Upper lobe of right lung (tissue), 1 donor: ENCODE results near the gene ADAP1. TPM values are rescaled to one million over a fixed set of nuclear protein-coding genes. Genes with fewer than 3 reads are reported as not detected.

Experiments
- ATAC-seq: fragments of 200-7000 bp; cut with Tn5 transposase; one replicate; pipeline ENCODE4 v1.9.1; 2020; ENCODE audit warnings: mild to moderate bottlenecking, moderate library complexity
- DNase-seq: peaks from one replicate; pipeline ENCODE4 v3.0.0-alpha.2; 2020
- H3K27ac ChIP-seq: fragments of 200-600 bp; one replicate; pipeline ENCODE4 v1.8.0; 2022
- H3K27me3 ChIP-seq: fragments of 200-600 bp; one replicate; pipeline ENCODE4 v1.8.0; 2022; ENCODE audit warnings: mild to moderate bottlenecking
- H3K36me3 ChIP-seq: fragments of 200-600 bp; one replicate; pipeline ENCODE4 v1.8.0; 2022
- H3K4me1 ChIP-seq: fragments of 200-600 bp; one replicate; pipeline ENCODE4 v1.8.0; 2022
- H3K4me3 ChIP-seq: fragments of 200-600 bp; one replicate; pipeline ENCODE4 v1.8.0; 2022; ENCODE audit warnings: mild to moderate bottlenecking
- H3K9me3 ChIP-seq: fragments of 200-600 bp; one replicate; pipeline ENCODE4 v1.8.0; 2022
- intact Hi-C: fragments of 100-400 bp; cut with DNase I; formaldehyde crosslinking; loops from one replicate; pipeline ENCODE4 v1.11.0; 2022
- total RNA-seq: library from RNA; stranded (reverse); fragmentation: NEBNext Ultra II Directional; extraction: Animal tissue kit (Norgen Biotek cat#: 25700); gene quantifications from one replicate; pipeline ENCODE4 v1.2.1, GENCODE V29; 2021
- TF ChIP-seq, protein P1 (sequence below): fragments of 200-600 bp; IDR thresholded peaks from one replicate; pipeline ENCODE4 v1.8.0; 2022; ENCODE audit warnings: antibody characterized with exemption
- donor health status: DM: no; HTN: yes; CAD: no; lungs with severe emphysema.

Gene ADAP1
- total RNA-seq, 1 donor from 2014 or later: 30.7 TPM

- intact Hi-C loops: no loop called here
- no peak for ATAC-seq
- H3K4me1 ChIP-seq: no peaks in the 10 kb centered on the region
- no peaks in the 10 kb centered on the region for H3K27me3 ChIP-seq
- TF ChIP-seq, protein P1, sequence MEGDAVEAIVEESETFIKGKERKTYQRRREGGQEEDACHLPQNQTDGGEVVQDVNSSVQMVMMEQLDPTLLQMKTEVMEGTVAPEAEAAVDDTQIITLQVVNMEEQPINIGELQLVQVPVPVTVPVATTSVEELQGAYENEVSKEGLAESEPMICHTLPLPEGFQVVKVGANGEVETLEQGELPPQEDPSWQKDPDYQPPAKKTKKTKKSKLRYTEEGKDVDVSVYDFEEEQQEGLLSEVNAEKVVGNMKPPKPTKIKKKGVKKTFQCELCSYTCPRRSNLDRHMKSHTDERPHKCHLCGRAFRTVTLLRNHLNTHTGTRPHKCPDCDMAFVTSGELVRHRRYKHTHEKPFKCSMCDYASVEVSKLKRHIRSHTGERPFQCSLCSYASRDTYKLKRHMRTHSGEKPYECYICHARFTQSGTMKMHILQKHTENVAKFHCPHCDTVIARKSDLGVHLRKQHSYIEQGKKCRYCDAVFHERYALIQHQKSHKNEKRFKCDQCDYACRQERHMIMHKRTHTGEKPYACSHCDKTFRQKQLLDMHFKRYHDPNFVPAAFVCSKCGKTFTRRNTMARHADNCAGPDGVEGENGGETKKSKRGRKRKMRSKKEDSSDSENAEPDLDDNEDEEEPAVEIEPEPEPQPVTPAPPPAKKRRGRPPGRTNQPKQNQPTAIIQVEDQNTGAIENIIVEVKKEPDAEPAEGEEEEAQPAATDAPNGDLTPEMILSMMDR: no peak
- no peak overlapping the region for H3K27ac ChIP-seq
- H3K4me3 ChIP-seq: no peak overlapping the region
- no peak for DNase-seq
- no peaks in the 10 kb centered on the region for H3K9me3 ChIP-seq
- peaks cover 93% of the 10 kb centered on the region for H3K36me3 ChIP-seq
These were observed 93.3 kb downstream of the ADAP1 start for GRCh38 chr7:861222-861621.

- DNase-seq: no peak
- intact Hi-C loops: no loop called here
These were observed 94.3 kb downstream of the ADAP1 start for GRCh38 chr7:860149-860548.

GRCh38 chr7:859359-860030, 95.0 kb downstream of the ADAP1 start:
- Histone ChIP-seq H3K27ac (no peak overlapping the region), H3K4me1 (no peaks in the 10 kb centered on the region), H3K4me3 (no peak overlapping the region), H3K36me3 (peaks cover 100% of the 10 kb centered on the region), H3K27me3 (no peaks in the 10 kb centered on the region), H3K9me3 (no peaks in the 10 kb centered on the region)
- TF ChIP-seq, protein P1: no peak
- ATAC-seq (peak; percentile 53), DNase-seq (no peak)
- intact Hi-C loops: no loop called here

More at GRCh38 chr7:860149-860548, 94.3 kb downstream of the ADAP1 start:
- H3K27me3 ChIP-seq: no peaks in the 10 kb centered on the region
- ATAC-seq: no peak
- no peak overlapping the region for H3K4me3 ChIP-seq
- TF ChIP-seq, protein P1: no peak
- H3K4me1 ChIP-seq: no peaks in the 10 kb centered on the region
- H3K27ac ChIP-seq: no peak overlapping the region
- H3K9me3 ChIP-seq: no peaks in the 10 kb centered on the region
- peaks cover 100% of the 10 kb centered on the region for H3K36me3 ChIP-seq

- no peaks in the 10 kb centered on the region for H3K4me1 ChIP-seq
- H3K27me3 ChIP-seq: no peaks in the 10 kb centered on the region
- TF ChIP-seq, protein P1: no peak
- no peaks in the 10 kb centered on the region for H3K9me3 ChIP-seq
- H3K4me3 ChIP-seq: no peak overlapping the region
- peaks cover 100% of the 10 kb centered on the region for H3K36me3 ChIP-seq
- ATAC-seq (no peak), DNase-seq (no peak)
- intact Hi-C loops: no loop called here
- no peak overlapping the region for H3K27ac ChIP-seq
These were observed 96.8 kb downstream of the ADAP1 start for GRCh38 chr7:857661-858060.

GRCh38 chr7:856444-857095, 97.9 kb downstream of the ADAP1 start:
- H3K36me3 ChIP-seq: peaks cover 100% of the 10 kb centered on the region
- TF ChIP-seq, protein P1: no peak

More at GRCh38 chr7:856444-857095, 97.9 kb downstream of the ADAP1 start:
- DNase-seq: no peak
- H3K27ac ChIP-seq: no peak overlapping the region
- no peaks in the 10 kb centered on the region for H3K27me3 ChIP-seq
- H3K4me1 ChIP-seq: no peaks in the 10 kb centered on the region
- H3K9me3 ChIP-seq: no peaks in the 10 kb centered on the region
- intact Hi-C loops: no loop called here
- no peak overlapping the region for H3K4me3 ChIP-seq
- no peak for ATAC-seq
